Keratinocyte (primary cell): ENCODE measurements around the gene BEST3. TPM values are rescaled to one million over a fixed set of nuclear protein-coding genes. Genes with fewer than 3 reads are reported as not detected.
A peak's percentile ranks its signal among the peaks of the same experiment; 100 is the strongest.

Source experiments
- DNase-seq: peaks from one replicate; pipeline ENCODE4 v3.0.0-alpha.2; 2011; ENCODE audit warnings: low read depth, missing footprints, low spot score
- FAIRE-seq: peaks from 2 replicates; lab custom pipeline; 2011; peaks lifted over from hg19 to GRCh38; lab: Jason Lieb, UNC
- H2AFZ ChIP-seq: 2 replicates; pipeline ENCODE4 v1.6.0; 2012; ENCODE audit warnings: low read length, control low read depth, inconsistent platforms; ENCODE audit not compliant: control insufficient read depth
- H3K27ac ChIP-seq: 2 replicates; pipeline ENCODE4 v1.5.1; 2011; ENCODE audit warnings: low read length; ENCODE audit not compliant: control insufficient read depth, insufficient read depth
- H3K27me3 ChIP-seq: 3 replicates; pipeline ENCODE4 v1.6.0; 2011; ENCODE audit warnings: low read length; ENCODE audit not compliant: control insufficient read depth, insufficient read depth; ENCODE audit errors: extremely low read depth
- H3K36me3 ChIP-seq, 2 experiments: 2 replicates in 1 of 2; 3 replicates in 1 of 2; pipeline ENCODE4 v1.5.1; 2011; ENCODE audit warnings: low read length in 2 of 2, mild to moderate bottlenecking in 1 of 2; ENCODE audit not compliant: control insufficient read depth in 2 of 2, insufficient read depth in 2 of 2; ENCODE audit errors: extremely low read depth in 1 of 2
- H3K4me1 ChIP-seq: 3 replicates; pipeline ENCODE4 v1.5.1; 2011; ENCODE audit warnings: low read length; ENCODE audit not compliant: control insufficient read depth, insufficient read depth; ENCODE audit errors: extremely low read depth
- H3K4me2 ChIP-seq: 3 replicates; pipeline ENCODE4 v1.6.0; 2011; ENCODE audit warnings: low read depth, low read length; ENCODE audit not compliant: control insufficient read depth, insufficient read depth; ENCODE audit errors: extremely low read depth
- H3K4me3 ChIP-seq, 3 experiments: fragments of 200-600 bp in 1 of 3; sonication (generic) in 1 of 3; 2 replicates in 2 of 3; 3 replicates in 1 of 3; pipeline ENCODE4 v1.5.1; 2011 to 2016; ENCODE audit warnings: low read length in 3 of 3, mild to moderate bottlenecking in 3 of 3, control low read depth in 2 of 3, inconsistent platforms in 1 of 3, low read depth in 1 of 3, mixed read lengths in 1 of 3, mixed run types in 1 of 3, moderate library complexity in 1 of 3; ENCODE audit not compliant: control insufficient read depth in 2 of 3, insufficient read depth in 2 of 3; ENCODE audit errors: extremely low read depth in 1 of 3
- H3K79me2 ChIP-seq: 2 replicates; pipeline ENCODE4 v1.6.0; 2012; ENCODE audit warnings: low read length; ENCODE audit not compliant: control insufficient read depth, insufficient read depth
- H3K9ac ChIP-seq: 3 replicates; pipeline ENCODE4 v1.6.0; 2011; ENCODE audit warnings: low read length; ENCODE audit not compliant: control insufficient read depth, insufficient read depth; ENCODE audit errors: extremely low read depth
- H3K9me1 ChIP-seq: 3 replicates; pipeline ENCODE4 v1.6.0; 2011; ENCODE audit warnings: low read length; ENCODE audit not compliant: control insufficient read depth, insufficient read depth; ENCODE audit errors: extremely low read depth
- H3K9me3 ChIP-seq: 2 replicates; pipeline ENCODE4 v1.5.1; 2012; ENCODE audit warnings: low read depth, low read length; ENCODE audit not compliant: control insufficient read depth
- H4K20me1 ChIP-seq: 3 replicates; pipeline ENCODE4 v1.6.0; 2011; ENCODE audit warnings: low read length; ENCODE audit not compliant: control insufficient read depth, insufficient read depth; ENCODE audit errors: extremely low read depth
- EZH2 ChIP-seq: IDR thresholded peaks from one replicate; pipeline ENCODE4 v1.6.1; 2012; ENCODE audit warnings: inconsistent platforms, mild to moderate bottlenecking, low read length, moderate library complexity
- dilution Hi-C: fragments of 300-500 bp; cut with MboI; formaldehyde crosslinking; loops from one replicate; pipeline ENCODE4 v1.7.0; 2020; ENCODE audit warnings: low sequenced_read_pairs; ENCODE audit not compliant: extremely low pct_ligation_motif_present
- polyA plus RNA-seq, 5 experiments: library from polyadenylated mRNA; depleted of rRNA in 3 of 5; stranded (reverse) in 3 of 5; stranded (forward) in 1 of 5; unstranded in 1 of 5; fragments of >200 nt; gene quantifications; 1 replicate in 1 of 5; 2 replicates in 3 of 5; 3 replicates in 1 of 5; pipeline versions ENCODE4 v1.2.1 to v1.2.3, GENCODE V29; 2011 to 2012; ENCODE audit warnings: missing spikeins in 2 of 5, low read depth in 1 of 5, low replicate concordance in 1 of 5
- TF ChIP-seq, protein P1 (sequence below), 3 experiments: IDR thresholded peaks in 1 of 3; conservative IDR thresholded peaks in 1 of 3; optimal IDR thresholded peaks in 1 of 3; 2 replicates in 2 of 3; 3 replicates in 1 of 3; pipeline versions ENCODE3 to v1.5.1; 2011; ENCODE audit warnings: low read length in 3 of 3, mild to moderate bottlenecking in 3 of 3, moderate library complexity in 2 of 3, control low read depth in 1 of 3, inconsistent platforms in 1 of 3; ENCODE audit not compliant: insufficient read depth in 2 of 3; ENCODE audit errors: extremely low read depth in 1 of 3

The BEST3 gene
- polyA plus RNA-seq, 1 donor (not counting 4 experiments of a cell fraction or from before 2014, with no cell fraction given), result 0.07 TPM

DNA sequence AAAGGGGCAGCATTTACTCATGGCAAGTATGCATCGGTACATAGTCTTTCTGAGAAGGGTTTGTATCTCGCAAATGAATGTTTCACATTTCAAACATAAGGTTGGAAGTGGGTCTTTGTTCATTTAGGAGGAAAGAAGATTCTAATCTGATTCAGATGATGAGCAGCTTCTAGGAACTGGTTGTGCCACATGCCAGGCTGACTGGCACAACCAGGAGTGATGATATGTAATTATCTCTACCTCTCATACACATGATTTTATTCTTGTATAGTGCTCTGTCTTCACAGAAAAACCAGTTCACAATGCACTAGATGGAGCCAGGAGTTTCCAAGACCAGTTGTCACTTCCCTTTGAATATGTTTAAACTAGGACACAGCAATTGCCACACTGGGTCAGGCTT, 13.7 kb upstream of the BEST3 start:
- Histone ChIP-seq H2AFZ (no peak overlapping the region), H3K9me3 (no peaks in the 10 kb centered on the region), H3K27me3 (no peaks in the 10 kb centered on the region), H3K4me3 (no peak overlapping the region), H3K27ac (no peak overlapping the region), H3K79me2 (no peaks in the 10 kb centered on the region), H3K4me1 (no peaks in the 10 kb centered on the region), H3K36me3 (no peaks in the 10 kb centered on the region), H3K9me1 (no peaks in the 10 kb centered on the region), H3K4me2 (no peak overlapping the region), H4K20me1 (no peaks in the 10 kb centered on the region), H3K9ac (no peak overlapping the region)
- FAIRE-seq (peak; percentile 23), DNase-seq (no peak)
- dilution Hi-C loops, result no loop called here
- no peak for TF ChIP-seq EZH2
- TF ChIP-seq, protein P1, sequence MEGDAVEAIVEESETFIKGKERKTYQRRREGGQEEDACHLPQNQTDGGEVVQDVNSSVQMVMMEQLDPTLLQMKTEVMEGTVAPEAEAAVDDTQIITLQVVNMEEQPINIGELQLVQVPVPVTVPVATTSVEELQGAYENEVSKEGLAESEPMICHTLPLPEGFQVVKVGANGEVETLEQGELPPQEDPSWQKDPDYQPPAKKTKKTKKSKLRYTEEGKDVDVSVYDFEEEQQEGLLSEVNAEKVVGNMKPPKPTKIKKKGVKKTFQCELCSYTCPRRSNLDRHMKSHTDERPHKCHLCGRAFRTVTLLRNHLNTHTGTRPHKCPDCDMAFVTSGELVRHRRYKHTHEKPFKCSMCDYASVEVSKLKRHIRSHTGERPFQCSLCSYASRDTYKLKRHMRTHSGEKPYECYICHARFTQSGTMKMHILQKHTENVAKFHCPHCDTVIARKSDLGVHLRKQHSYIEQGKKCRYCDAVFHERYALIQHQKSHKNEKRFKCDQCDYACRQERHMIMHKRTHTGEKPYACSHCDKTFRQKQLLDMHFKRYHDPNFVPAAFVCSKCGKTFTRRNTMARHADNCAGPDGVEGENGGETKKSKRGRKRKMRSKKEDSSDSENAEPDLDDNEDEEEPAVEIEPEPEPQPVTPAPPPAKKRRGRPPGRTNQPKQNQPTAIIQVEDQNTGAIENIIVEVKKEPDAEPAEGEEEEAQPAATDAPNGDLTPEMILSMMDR (optimal IDR thresholded peaks at IDR 0.05 in 1 of 3, IDR thresholded peaks at IDR 0.05 in 1 of 3, conservative IDR thresholded peaks at IDR 0.05 in 1 of 3; ENCODE audit: extremely low read depth in 1 of 3, insufficient read depth in 2 of 3, low read length in 3 of 3), result no peak

DNA sequence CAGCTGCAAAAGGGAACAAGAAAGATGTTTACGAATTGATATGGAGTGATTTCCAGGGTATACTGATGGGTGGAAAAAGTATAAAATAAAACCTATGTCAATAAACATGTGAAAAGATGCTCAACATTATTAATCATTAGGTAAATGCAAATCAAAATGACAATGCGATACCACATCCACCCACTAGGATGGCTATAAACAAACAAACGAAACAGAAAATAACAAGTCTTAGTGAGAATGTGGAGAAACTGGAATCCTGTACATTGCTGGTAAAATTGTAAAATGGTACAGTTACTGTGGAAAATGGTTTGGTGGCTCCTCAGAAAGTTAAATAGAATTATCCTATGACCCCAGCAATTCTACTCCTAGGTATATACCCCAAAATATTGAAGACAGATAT, 9.5 kb upstream of the BEST3 start:
- Histone ChIP-seq H3K27me3 (no peaks in the 10 kb centered on the region), H3K9ac (no peak overlapping the region), H3K4me1 (no peaks in the 10 kb centered on the region), H3K36me3 (no peaks in the 10 kb centered on the region), H3K27ac (no peak overlapping the region), H3K79me2 (no peaks in the 10 kb centered on the region), H3K4me3 (no peak overlapping the region), H3K9me3 (no peaks in the 10 kb centered on the region), H3K4me2 (no peak overlapping the region), H2AFZ (no peak overlapping the region), H3K9me1 (no peaks in the 10 kb centered on the region), H4K20me1 (no peaks in the 10 kb centered on the region)
- FAIRE-seq, result no peak
- no peak for DNase-seq
- TF ChIP-seq EZH2, result no peak
- TF ChIP-seq, protein P1 (optimal IDR thresholded peaks at IDR 0.05 in 1 of 3, IDR thresholded peaks at IDR 0.05 in 1 of 3, conservative IDR thresholded peaks at IDR 0.05 in 1 of 3; ENCODE audit: extremely low read depth in 1 of 3, insufficient read depth in 2 of 3, low read length in 3 of 3), result no peak
- dilution Hi-C loops, result no loop called here
